Activated CD4-positive, alpha-beta T cell treated with anti-CD3 and anti-CD28 coated beads, Interleukin-10, Interleukin-2, amounts not matched to agents 100 ng/mL and 50 ng/mL, durations not matched to agents 16 hours and 8 hours (primary cell): ENCODE data around the gene MED12L.
A peak's percentile ranks its signal among the peaks of the same experiment; 100 is the strongest.

Experiments
- DNase-seq: peaks from one replicate; pipeline ENCODE4 v3.0.0-alpha.2; 2020

The MED12L gene

DNA sequence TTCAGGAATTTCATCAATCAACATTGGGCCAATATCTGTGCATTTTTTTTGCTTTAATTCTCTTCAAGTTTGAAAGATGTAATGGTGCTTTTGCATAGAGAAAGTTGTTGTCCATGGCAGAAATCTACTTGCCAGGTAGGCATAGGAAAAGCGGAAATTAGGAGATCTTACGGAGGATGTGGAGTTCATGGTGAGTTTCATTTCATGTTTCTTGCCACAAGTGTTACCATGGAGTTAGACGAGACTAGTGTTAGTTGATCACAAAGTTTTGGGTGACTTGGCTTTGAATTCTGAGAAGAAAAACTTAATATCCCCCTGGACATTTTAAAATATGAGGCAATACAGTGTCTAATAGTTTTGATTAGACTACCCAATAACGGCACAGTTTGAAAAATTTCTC is 244.9 kb downstream of the MED12L start:
- DNase-seq, result no peak

DNA sequence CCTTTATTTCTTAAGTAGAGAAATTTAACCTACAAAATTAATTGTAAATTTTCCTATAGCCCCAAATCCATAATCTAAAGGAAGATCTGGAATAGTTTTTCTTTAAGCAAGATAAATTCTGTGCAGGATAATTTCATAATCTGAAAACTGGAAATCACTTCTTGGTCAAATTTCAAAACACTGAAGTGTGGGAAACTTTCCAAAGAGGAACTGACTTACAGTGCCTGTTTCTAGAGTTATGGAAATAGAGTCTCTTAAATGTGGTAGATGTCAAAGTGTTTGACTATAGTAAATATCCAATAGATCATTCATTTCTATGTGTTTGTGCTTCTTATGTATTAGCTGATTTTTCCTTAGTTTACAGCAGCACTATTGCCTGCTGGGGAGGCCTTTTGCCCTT is 245.4 kb downstream of the MED12L start:
- DNase-seq, result no peak

- DNase-seq, result no peak
Observed at GRCh38 chr3:151331696-151332095, 246.2 kb downstream of the MED12L start.

GRCh38 chr3:151345859-151346258 is 260.4 kb downstream of the MED12L start:
- DNase-seq, result no peak

DNA sequence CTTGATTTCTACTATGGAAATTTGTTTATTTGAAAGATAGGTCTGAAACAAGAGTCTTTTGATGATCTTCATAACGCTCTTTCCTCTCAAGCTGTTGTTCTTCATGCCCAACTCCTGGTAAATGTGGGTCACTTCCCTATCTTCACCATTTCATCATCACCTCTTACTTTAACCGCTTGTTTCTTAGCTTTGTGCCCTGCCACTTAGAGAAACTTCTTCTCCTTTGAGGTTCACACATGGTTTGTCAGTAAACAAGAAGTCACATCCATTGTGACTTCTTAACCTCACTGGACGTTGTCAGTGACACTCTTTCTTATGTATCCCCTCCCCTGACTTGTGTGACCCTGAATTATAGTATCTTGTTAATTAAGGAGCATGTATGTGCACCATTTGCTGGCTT is 260.8 kb downstream of the MED12L start:
- no peak for DNase-seq

DNA sequence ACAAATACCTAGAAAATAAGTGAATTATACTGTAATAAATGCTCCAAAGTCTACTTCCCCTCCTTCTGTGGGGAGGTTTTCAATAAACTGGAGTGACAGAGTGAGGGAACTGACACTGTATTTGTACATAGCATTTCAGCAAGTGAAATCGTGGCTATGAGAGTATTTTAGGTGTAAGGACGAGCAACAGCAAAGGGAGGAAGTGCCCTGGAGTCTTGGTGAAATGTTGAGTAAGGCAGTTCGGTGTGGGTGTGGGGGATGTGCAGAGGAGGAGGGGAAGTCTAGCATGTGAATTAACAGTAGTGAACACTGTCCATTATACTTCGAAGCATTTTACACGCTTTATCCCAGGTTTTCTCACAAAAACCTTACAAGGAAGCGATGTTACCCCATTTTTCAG is 262.0 kb downstream of the MED12L start:
- no peak for DNase-seq

GRCh38 chr3:151350656-151351055 is 265.2 kb downstream of the MED12L start:
- DNase-seq, result no peak

DNA sequence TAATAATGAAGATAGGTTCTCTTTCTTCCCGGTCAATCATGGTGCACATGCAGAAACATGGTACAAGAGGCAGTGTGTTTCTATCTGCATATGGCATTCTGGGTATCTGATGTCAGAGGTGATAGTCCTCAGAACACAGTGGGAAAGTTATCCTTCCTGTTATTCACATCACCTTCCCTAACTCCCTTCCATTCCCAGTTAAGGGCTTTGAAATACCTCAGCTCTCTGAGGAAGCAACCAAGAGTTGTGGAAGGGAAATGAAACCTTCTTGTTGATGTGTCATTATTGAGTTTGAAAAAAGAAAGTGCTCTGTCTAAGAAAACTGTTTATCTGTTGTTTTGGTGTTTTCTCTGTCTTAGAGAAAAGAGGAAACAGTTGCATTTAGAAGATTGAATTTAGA is 265.8 kb downstream of the MED12L start:
- DNase-seq, result no peak

DNA sequence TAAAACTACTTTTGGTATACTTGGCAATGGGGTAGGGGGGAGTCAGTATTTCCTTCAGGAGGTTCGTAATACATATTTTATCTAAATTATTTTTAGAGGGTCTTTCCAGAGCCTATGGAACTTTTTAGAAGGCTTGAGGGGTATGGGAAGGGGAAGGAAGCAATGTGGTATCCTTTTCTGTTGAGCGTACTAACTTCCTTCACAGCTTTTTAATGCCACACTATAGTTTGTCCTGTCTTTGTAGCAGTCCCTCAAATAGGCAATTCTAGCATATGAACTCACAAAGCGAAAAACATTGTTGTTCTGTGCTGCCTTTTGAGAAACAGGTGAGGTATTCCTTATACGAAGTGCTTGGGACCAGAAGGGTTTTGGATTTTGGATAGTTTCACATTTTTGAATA is 266.2 kb downstream of the MED12L start:
- DNase-seq, result no peak

DNA sequence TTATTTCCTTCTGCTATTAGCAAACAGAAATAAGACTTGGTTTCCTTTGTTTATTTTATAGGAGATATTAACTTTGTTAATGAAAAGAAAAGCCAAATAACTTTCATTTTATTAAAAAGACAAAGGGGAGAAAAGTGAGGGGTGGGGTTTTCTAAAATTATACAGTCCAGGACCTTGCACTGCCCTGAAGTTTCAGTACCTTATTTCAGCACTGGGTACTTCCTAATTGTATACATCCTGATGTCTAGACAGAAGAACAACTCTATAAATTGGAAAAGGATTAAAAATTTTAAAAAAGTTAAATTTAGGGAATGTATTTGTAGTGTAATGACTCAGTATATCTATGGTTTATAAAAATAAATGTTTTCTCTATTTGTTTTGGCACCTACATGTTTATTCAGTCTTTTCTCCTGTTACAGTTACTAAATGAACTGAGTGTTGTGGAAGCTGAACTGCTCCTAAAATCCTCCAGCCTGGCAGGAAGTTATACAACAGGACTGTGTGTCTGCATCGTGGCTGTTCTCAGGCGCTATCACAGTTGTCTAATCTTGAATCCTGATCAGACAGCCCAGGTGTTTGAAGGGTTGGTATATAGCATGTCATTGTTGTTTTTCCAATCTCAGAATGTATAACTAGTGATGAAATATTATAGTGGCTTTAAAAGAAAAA is 271.5 kb downstream of the MED12L start:
- DNase-seq, result no peak

DNA sequence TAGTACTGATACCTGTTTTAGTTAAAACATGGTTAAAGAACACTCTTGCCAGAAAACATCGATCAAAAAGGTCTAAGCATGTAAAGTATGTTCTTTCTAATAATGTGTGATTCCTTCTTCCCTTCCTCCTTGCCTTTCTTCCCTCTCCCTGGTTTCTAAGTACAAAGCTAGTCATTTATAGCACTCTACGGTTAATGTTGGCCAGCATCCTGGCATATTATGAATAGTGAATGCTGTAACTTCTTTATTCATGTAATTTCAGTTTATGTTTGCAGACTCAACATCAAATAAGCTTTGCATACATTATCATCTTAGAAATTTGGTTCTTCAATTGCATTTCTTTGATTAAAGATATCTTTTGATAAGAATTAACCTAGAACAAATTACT is 272.0 kb downstream of the MED12L start:
- DNase-seq, result no peak

DNA sequence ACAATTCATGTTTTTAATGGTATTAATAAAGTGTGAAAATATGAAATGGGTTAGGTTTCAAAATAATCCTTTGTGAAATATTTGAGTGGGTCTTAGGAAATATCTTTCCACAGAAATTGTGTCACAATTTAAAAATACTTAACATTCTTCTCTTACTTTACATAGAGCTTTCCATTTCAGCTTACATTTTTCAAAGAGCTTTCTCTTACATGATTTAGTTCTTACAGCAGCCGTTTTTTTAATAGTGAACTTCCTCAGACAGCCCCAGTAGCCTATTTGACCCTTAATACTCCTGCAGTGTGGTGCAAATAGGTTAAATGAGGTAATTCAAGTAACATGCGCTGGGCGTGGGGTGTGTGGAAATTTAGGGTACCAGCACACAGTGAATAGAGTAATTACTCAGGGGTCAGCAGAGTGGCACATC is 277.3 kb downstream of the MED12L start:
- DNase-seq, result no peak

GRCh38 chr3:151366993-151367392 is 281.5 kb downstream of the MED12L start:
- DNase-seq, result no peak

DNA sequence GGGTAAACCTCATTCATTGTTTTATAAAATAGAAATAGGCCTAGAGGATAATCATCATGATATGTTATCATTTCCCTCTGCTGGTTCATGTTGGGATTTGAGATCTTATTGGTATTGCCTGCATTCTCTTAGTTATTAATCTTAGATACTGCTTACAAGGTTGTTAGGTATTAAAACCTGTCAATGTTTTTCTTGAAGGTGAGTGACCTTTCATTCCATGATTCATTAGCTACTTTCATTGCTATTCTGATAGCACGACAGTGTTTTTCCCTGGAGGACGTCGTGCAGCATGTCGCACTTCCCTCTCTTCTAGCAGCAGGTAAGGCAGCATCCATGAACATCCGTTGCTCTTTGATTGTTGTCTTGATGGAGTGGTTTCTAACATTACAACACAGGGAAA is 282.0 kb downstream of the MED12L start:
- DNase-seq, result no peak

DNA sequence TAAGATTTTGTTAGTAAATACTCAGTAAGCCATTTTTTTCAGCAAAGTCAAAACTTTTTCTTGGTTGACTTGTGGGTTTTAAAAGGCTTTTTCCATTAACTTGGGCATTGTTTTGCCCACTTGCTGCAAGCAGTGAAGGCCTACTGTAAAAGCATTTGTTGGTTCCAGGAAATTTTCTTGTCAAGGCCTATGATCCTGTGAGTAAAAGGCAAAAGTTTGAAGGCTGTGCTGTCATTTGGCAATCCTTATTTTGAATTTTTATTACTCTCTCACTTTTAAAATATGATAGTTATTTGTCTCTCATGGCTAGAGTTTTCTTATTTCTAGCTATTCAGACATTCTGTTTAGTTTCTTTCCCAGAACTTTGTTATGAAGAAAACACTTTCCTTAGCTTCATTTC is 286.1 kb downstream of the MED12L start:
- DNase-seq, result no peak

DNA sequence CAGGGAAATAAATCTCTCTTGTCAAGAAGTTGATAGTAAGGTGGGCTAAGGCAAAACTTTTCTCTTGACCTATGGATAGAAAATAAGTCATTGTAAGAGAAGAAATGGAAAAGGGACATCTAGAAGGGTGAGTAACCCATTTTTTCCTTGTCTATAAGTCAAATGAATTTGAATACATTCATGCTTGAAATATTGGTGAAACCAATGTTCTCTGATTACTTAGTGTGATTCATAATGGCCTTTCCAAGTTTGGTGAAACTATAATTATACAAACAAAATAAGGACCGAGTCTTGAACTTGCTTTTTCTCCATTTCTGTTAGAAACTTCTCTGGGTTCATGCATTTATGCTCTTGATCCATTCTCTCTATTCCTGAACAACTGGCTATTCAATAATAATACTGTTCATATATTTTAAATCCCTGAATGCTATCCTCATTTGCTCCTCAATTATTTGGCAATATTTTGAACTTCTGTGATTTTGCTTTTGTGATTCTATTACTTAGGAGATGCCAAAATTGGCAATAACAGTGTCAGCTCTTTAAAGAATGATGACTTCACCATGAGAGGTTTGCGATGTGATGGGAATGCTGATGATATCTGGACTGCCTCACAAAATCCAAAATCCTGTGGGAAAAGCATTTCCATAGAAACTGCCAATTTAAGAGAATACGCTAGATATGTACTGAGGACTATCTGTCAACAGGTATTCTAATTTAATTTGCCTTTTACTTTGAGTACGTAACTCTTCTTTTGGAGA is 286.8 kb downstream of the MED12L start:
- no peak for DNase-seq

GRCh38 chr3:151377768-151378385 is 292.4 kb downstream of the MED12L start:
- no peak for DNase-seq

DNA sequence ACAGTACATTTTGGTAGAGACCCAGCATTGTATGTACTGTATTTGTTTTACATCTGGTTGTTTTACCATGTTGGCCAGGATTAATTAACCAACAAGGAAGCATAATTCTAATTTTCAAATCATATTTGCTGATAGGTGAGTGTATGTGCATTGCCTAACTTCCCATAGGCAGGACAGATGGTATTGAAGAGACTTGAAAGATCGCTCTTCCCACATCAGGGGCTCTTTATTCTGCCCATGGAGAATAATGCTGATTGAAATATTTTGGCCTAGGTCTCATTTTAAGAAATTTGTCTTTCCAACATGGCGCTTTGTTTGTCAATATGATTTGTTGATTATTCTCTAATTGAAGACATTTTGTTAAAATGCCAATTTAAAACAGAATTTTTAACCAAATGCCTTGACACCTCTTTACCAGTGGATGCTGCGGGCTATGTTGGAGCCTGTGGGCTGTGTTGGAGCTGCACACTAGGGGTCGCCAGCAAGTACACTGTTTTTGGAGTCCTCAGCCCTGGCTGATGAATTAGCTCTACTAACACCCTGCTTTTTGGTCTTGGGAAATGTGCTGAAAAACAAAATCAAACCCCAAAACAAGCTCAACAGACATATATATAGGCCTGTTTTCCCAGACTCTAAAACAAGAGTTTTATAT is 293.7 kb downstream of the MED12L start:
- peak; percentile 6 for DNase-seq

DNA sequence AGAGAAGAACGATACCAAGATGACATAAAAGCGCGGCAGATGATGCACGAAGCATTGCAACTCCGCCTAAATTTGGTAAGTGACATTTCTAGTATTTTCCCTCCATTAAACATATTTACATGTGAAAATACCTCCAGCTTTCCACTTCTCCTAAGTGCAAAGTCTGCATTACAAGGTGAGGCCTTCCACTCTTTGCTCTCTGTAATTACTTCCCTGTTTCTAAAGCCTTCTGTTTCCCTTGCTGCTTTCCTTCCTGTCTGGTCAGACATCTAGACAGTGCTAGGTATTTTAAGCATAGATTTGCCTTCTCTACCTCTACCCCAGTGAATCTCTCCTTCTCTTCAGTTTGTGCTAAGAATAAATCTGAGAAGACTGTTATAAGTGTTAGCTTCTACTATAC is 297.2 kb downstream of the MED12L start:
- DNase-seq, result no peak

DNA sequence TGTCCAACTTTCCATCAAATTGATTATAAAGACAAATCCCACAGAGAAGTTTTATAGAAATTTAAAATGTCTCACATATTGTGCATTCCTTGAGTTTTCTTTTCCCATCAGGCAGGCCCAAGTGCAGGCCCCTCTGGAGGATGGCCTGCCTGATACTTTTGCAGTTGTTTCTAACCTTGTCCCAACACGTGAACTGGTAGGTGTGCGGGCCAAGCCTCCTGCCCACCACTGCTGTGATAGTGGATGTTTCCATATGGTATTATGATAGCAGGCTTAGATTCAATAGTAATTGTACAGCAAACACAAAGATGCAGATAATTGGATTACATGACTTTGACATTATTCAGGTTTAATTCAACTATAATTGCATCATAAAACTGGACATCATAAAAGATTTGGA is 297.6 kb downstream of the MED12L start:
- no peak for DNase-seq

GRCh38 chr3:151383956-151384355 is 298.5 kb downstream of the MED12L start:
- no peak for DNase-seq

GRCh38 chr3:151384741-151385174 is 299.3 kb downstream of the MED12L start, which contains the start of gene P2RY12:
Gene P2RY12, minus strand, starts transcription at chr3:151384753. Its CDS starts 45,908 bp downstream, at chr3:151338845.
- no peak for DNase-seq

GRCh38 chr3:151386056-151386455 is 300.6 kb downstream of the MED12L start:
- no peak for DNase-seq

DNA sequence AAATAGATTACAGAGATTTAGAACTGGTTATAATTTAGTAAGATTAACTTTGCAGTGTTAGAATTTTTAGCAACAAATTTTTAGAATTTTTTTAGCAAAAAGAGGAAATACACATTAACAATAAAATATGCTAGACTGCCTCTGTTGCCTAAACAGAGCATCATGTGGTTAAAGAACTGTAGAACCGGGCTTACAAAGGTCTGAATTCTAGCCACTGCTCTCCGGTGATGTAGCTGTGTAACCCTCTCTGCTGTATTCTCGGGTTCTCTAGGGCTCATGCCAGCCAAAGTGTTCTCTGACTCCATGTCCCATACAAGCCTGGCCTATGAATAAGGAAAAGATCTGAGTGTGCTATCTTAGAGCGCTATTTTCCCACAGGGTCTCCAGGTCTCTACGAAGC is 302.0 kb downstream of the MED12L start:
- no peak for DNase-seq
